Cardiac muscle cell (in vitro differentiated cells and primary cell): ENCODE results near the gene ANKRD62. TPM values are rescaled to one million over a fixed set of nuclear protein-coding genes. Genes with fewer than 3 reads are reported as not detected.
A peak's percentile ranks its signal among the peaks of the same experiment; 100 is the strongest.

Experiments used
- DNase-seq, 2 donors: peaks; one replicate each; pipeline versions ENCODE4 v3.0.0 to v3.0.0-alpha.2; 2010 to 2017; ENCODE audit warnings: low read depth in 1 of 2, low spot score in 1 of 2
- H3K27ac ChIP-seq: fragments of 200-600 bp; sonication (generic); 2 replicates; pipeline ENCODE4 v1.5.1; 2016
- H3K27me3 ChIP-seq: fragments of 200-600 bp; sonication (generic); 2 replicates; pipeline ENCODE4 v1.6.0; 2016; ENCODE audit warnings: control low read depth
- H3K36me3 ChIP-seq: fragments of 200-600 bp; sonication (generic); 2 replicates; pipeline ENCODE4 v1.5.1; 2016; ENCODE audit warnings: control low read depth
- H3K4me1 ChIP-seq: fragments of 200-600 bp; sonication (generic); 2 replicates; pipeline ENCODE4 v1.8.1; 2017; ENCODE audit warnings: low read depth, mild to moderate bottlenecking, mixed run types
- H3K4me3 ChIP-seq: fragments of 200-600 bp; sonication (generic); 2 replicates; pipeline ENCODE4 v1.5.1; 2016; ENCODE audit warnings: mild to moderate bottlenecking
- H3K9me3 ChIP-seq: fragments of 200-600 bp; sonication (generic); 2 replicates; pipeline ENCODE4 v1.5.1; 2017; ENCODE audit warnings: low read depth, mild to moderate bottlenecking, control low read depth
- polyA plus RNA-seq: library from polyadenylated mRNA; unstranded; fragments of >200 nt; fragmentation: Nextera tagmentation; extraction: Ambion mirVana; gene quantifications from 2 replicates; pipeline ENCODE4 v1.2.1, GENCODE V29; 2016
- total RNA-seq: library from RNA; depleted of rRNA; stranded (reverse); fragments of >200 nt; gene quantifications from 2 replicates; pipeline ENCODE4 v1.2.3, GENCODE V29; 2016
- TF ChIP-seq, protein P1 (sequence below): IDR thresholded peaks from 2 replicates; pipeline ENCODE4 v1.5.1; 2012; ENCODE audit warnings: low read depth, mild to moderate bottlenecking, low read length

ANKRD62 gene
- total and polyA plus RNA-seq, 2 experiments from 2014 or later, result not detected

DNA sequence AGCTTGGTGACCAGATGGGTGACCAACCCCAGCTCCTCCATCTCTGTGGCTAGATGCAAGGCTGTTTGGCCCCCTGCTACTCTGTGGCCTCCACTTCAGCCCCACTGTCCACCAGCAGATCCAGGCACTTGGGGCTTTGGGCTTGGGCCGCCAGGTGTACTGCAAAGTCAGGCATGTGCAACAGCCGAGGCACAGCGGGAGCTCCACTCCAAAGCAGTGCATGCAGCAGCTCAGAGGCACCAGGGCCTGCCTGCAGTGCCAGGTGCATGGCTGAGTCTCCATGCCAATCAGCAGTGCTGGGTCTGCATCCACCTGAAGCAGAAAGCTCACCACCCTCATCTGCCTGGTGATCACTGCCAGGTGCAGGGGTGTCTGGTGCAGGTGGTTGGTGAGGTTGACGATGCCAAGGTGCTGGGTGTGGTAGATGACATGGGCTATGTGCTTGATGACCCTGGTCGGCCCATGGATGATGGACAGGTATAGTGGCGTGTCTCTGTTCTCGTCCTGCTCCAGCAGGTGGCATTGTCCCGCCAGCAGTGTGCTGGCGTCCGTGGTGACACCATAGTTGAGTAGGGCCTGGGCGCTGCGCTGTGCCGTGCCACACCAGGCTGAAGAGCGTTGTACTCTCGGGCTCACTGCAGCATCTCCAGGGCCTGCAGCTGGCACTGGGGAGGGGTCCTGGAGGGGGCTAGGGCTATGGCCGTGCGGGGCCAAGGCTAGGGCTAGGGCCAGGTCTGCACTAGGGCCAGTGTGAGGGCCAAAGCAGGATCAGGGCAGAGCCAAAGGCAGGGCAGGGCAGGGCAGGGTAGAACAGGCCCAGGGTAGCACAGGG, 1.0 kb upstream of the ANKRD62 start:
- no peaks in the 10 kb centered on the region for H3K4me1 ChIP-seq
- no peak overlapping the region for H3K4me3 ChIP-seq
- no peaks in the 10 kb centered on the region for H3K9me3 ChIP-seq
- TF ChIP-seq, protein P1, sequence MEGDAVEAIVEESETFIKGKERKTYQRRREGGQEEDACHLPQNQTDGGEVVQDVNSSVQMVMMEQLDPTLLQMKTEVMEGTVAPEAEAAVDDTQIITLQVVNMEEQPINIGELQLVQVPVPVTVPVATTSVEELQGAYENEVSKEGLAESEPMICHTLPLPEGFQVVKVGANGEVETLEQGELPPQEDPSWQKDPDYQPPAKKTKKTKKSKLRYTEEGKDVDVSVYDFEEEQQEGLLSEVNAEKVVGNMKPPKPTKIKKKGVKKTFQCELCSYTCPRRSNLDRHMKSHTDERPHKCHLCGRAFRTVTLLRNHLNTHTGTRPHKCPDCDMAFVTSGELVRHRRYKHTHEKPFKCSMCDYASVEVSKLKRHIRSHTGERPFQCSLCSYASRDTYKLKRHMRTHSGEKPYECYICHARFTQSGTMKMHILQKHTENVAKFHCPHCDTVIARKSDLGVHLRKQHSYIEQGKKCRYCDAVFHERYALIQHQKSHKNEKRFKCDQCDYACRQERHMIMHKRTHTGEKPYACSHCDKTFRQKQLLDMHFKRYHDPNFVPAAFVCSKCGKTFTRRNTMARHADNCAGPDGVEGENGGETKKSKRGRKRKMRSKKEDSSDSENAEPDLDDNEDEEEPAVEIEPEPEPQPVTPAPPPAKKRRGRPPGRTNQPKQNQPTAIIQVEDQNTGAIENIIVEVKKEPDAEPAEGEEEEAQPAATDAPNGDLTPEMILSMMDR, result no peak
- no peak overlapping the region for H3K27ac ChIP-seq
- no peaks in the 10 kb centered on the region for H3K36me3 ChIP-seq
- H3K27me3 ChIP-seq, result peaks cover 6% of the 10 kb centered on the region
- peak in 1 of 2 donors; percentile 48 for DNase-seq

DNA sequence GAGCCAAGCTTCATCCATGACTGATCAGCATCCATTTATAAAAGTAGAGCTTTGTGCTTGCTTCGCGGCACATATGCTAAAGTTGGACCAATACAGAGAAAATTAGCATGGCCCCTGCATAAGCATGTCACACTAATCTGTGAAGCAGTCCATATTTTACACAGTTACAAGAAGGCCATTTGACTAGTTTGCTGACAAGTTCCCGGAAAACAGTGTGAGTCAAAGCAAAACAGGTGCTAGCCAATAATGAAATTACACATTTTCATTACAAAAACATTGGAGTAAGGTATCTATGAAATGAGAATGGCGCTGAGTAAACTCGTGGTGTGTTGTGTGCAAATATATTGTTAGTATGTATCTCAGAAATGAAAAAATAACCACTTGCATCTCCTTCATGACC, 4.7 kb downstream of the ANKRD62 start:
- H3K27me3 ChIP-seq, result peaks cover 13% of the 10 kb centered on the region
- no peaks in the 10 kb centered on the region for H3K9me3 ChIP-seq
- no peaks in the 10 kb centered on the region for H3K36me3 ChIP-seq
- H3K4me3 ChIP-seq, result no peak overlapping the region
- H3K27ac ChIP-seq, result no peak overlapping the region
- DNase-seq, result no peak
- H3K4me1 ChIP-seq, result no peaks in the 10 kb centered on the region
- TF ChIP-seq, protein P1, result no peak

DNA sequence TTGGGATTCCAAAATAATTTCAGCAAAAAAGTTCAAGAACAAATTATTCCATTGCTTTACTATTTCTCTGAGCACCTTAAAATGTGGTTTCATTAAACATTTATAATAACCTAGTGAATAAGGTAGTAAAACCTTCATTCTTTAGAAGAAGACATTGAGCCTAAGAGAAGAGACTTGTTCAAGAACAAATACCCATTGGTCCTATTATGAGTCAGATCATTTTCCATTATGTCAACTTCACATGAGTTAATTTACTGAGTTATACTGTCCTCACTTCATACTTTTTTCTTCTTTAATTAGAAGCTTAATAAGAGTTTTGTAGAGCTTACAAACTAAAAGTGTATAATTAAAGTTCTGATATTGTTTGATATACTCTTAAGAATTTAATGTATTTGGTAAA, 5.5 kb downstream of the ANKRD62 start:
- Histone ChIP-seq H3K4me1 (no peaks in the 10 kb centered on the region), H3K36me3 (no peaks in the 10 kb centered on the region), H3K27ac (no peak overlapping the region), H3K27me3 (peaks cover 17% of the 10 kb centered on the region), H3K9me3 (no peaks in the 10 kb centered on the region), H3K4me3 (no peak overlapping the region)
- TF ChIP-seq, protein P1, result no peak
- no peak for DNase-seq

DNA sequence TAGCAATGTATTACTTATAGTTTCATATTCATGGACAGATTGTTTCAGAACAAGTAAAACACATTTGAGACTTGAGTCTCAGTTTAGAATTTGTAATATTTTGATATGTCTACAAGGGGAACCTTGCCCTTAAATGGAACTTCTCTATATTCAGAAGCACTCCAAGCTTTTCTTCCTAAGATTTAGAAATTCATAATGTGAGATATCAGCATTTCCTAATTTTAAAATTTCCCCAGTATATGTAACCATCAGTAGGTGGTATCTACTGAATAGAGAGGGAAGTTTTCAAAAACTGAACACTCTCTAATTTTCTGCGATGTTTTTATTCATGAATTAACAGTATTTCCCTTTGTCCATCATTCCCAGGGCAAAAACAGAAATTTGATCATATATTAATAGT, 7.6 kb downstream of the ANKRD62 start:
- Histone ChIP-seq H3K4me1 (no peaks in the 10 kb centered on the region), H3K36me3 (no peaks in the 10 kb centered on the region), H3K4me3 (no peak overlapping the region), H3K9me3 (no peaks in the 10 kb centered on the region), H3K27ac (no peak overlapping the region), H3K27me3 (peaks cover 27% of the 10 kb centered on the region)
- DNase-seq, result no peak
- TF ChIP-seq, protein P1, result no peak

DNA sequence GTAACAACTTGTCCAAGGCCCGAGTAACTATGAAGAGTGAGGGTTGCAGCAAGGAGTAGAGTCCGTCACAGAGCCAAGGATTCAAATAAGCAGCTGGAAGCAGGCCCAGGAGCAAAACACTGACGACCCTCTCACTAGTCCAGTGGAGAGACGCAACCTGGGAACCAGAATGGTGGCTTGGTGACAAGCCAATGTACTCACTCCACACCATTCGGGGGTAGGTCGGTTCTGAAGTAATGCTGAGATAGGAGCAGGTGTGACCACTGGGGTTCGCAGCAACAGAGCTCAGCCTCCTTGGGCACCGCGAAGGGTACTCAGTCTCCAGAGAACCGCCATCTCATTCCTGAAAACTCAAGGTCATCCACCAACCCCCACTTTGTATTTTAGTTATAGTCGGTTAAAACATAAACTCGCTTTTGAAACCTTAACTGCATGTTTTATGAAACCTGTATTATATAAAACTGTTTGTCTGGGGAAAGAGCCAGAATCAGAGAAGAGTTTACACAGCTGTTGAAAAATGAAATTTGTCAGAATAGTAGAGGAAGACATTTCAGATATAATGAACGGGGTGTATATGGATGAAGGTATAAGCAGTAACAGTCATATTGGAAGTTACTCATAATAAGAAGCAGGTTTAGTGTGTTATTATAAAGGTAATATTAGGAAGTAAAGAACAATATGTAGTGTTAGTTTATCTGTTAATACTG, 8.6 kb downstream of the ANKRD62 start:
- no peaks in the 10 kb centered on the region for H3K9me3 ChIP-seq
- TF ChIP-seq, protein P1, result no peak

More for the DNA sequence above, 8.6 kb downstream of the ANKRD62 start:
- no peaks in the 10 kb centered on the region for H3K36me3 ChIP-seq
- no peak overlapping the region for H3K4me3 ChIP-seq
- peaks cover 27% of the 10 kb centered on the region for H3K27me3 ChIP-seq
- no peak for DNase-seq
- no peaks in the 10 kb centered on the region for H3K4me1 ChIP-seq
- H3K27ac ChIP-seq, result no peak overlapping the region
